CD4-positive, alpha-beta T cell treated with Interleukin-12 subunit alpha and Interleukin-12 subunit beta, for 1 hour (primary cell): Measurements from ENCODE around the gene PRPF8.
"Not testable (repeated sequence)": the region's sequence is repeated elsewhere in the genome, so short reads cannot be mapped to it uniquely, and the experiment has no call there.

Source experiments
- DNase-seq: peaks from one replicate; pipeline ENCODE4 v3.0.0-alpha.2; 2020

Gene PRPF8

DNA sequence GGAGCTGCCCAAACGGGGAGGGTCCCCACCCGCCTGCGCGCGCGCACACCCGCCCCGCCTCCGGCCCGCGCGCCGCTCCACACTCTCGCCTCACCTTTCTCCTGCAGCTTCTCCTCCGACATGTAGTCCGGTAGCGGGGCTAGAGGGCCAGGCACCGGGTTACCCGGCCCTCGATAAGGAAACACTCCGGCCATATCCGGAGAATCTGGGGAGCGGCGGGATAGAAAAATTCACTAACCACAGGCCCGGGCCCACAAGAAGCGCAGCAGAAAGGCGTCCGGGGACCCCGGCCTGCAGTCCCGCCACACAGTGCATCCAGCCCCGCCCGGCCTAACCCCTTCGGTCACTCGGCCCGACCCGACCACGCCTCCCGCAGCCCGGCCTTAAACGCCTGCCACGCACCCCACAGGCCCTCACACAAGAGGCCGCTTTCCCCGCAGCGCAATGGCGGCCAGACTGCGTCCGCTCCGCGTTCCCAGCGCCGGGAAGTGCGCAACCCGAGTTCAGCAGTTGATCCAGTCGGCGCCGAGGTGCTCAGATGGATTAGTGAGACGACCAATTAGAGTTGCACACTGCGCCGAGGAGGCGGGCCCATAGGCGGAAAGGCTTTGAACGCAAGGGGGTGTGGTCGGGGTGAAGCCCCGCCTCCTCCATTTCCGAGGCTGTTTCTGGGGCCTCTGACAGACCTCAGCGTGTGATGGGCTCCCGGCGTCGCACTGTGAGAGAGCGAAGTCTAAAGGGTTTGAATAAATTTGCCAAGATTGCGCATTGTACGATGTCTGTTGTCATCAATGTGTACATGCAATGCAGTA lies at the start of gene PRPF8:
TSS of gene PRPF8 (minus strand) at position 490 of the 812 bp plus-strand sequence. CDS start at position 194, 296 bp downstream.
- DNase-seq: peak; percentile 99

DNA sequence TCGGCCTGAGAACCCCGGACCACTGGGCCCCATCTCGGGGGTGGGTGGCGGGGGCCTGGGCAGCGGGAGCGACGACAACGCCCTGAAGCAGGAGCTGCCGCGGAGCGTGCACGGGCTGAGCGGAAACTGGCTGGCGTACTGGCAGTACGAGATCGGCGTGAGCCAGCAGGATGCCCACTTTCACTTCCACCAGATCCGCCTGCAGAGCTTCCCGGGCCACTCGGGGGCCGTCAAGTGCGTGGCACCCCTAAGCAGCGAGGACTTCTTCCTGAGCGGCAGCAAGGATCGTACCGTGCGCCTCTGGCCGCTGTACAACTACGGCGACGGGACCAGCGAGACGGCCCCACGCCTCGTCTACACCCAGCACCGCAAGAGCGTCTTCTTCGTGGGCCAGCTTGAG lies 49.1 kb upstream of the PRPF8 start:
- no peak for DNase-seq

DNA sequence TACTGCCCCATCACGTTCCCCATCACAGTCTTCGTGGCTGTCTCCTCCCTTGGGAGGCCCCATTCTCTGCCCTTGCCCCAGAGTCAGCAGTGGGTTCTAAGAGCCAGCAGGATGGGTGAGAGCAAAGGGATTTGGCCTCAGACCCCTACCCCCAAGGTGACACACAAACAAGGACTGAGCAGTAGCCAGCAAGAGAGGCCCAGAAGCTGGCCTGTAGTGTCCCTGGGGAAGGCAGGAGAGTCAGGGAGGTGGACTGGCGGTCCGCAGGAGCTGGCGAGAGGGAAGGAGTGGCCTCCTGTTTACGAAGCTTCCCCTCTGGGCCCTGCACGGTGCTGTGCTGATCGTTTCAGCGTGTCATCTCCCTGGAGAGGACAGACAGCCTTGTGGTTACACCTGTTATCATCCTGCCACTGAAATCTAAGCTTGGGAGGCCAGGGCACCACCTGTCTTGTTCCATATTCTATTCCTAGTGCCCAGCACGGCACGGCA lies 48.2 kb upstream of the PRPF8 start:
- no peak for DNase-seq

DNA sequence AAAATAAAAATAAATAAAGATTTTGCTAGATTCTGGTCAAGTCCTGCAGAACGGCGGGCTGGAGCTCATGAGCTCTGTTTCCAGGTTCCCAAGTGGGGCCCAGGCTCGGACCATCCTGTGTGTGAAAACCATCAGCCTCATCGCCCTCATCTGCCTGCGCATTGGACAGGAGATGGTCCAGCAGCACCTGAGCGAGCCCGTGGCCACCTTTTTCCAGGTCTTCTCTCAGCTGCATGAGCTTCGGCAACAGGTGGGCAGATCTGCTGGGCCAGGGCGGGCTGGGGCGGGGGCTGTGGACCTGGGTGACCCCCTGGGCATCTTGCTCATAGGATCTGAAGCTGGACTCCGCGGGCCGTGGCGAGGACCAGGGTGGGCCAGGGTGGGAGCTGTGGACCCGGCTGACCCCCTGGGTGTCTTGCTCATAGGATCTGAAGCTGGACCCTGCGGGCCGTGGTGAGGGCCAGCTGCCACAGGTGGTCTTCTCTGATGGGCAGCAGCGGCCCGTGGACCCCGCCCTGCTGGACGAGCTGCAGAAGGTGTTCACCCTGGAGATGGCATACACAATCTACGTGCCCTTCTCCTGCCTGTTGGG lies 47.7 kb upstream of the PRPF8 start:
- no peak for DNase-seq

DNA sequence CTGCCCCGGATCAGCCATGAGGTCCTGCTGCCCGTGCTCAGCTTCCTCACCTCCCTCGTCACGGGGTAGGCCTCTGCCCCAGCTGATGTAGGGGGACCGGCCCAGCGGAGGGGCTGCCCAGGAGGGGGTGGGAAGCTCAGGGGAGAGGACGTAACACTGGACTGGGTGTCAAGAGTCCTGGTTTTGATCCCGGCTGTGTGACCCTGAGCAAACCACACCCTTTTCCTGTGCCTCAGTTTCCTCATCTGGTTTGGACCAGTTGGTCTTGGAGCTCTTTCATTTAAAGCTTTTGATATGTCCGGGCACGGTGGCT lies 46.5 kb upstream of the PRPF8 start:
- no peak for DNase-seq

DNA sequence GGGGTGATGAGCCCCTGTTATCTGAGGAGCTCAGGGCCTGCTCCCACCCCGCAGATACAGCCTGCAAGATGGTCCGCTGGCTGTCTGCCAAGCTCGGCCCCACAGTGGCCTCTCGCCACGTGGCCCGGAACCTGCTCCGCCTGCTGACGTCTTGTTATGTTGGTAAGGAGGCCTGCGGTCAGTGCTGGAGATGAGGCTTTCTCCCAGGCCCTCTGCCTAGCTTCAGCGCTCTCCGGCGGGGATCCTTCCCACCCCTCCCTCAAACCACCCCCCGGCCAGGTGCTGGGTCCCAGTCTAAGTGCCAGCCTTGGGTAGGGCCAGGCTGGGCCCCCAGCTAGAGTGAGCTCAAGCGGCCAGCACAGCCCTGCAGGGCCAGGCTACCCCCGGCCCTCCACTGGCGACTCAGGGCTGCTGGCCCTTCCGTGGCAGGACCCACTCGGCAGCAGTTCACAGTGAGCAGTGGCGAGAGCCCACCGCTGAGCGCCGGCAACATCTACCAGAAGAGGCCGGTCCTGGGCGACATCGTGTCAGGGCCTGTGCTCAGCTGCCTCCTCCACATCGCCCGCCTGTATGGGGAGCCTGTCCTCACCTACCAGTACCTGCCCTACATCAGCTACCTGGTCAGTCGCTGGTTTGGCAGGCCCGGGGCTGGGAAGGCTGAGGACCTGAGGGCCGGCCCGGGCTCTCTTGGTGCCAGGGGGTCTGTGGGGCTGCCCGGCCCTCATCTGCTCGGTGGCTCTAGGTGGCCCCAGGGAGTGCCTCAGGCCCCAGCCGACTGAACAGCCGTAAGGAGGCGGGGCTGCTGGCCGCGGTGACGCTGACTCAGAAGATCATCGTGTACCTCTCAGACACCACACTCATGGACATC lies 45.9 kb upstream of the PRPF8 start:
- DNase-seq: no peak

DNA sequence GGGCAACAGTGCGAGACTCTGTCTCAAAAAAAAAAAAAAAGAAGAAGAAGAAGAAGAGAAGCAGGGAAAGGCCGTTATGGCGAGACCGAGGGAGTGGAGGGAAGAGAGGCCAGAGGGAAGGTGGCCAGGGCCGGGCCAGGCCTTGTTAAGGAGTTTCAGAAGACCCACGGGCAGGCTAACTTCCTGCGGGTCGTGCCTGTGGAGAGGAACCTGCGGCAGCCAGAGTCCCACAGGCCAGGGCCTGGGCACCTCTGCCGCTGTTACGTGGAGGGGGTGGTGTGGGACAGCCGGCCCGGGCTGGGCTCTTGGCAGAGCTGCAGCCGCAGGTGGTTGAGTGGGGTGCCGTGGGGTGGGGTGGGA lies 45.3 kb upstream of the PRPF8 start:
- no peak for DNase-seq

DNA sequence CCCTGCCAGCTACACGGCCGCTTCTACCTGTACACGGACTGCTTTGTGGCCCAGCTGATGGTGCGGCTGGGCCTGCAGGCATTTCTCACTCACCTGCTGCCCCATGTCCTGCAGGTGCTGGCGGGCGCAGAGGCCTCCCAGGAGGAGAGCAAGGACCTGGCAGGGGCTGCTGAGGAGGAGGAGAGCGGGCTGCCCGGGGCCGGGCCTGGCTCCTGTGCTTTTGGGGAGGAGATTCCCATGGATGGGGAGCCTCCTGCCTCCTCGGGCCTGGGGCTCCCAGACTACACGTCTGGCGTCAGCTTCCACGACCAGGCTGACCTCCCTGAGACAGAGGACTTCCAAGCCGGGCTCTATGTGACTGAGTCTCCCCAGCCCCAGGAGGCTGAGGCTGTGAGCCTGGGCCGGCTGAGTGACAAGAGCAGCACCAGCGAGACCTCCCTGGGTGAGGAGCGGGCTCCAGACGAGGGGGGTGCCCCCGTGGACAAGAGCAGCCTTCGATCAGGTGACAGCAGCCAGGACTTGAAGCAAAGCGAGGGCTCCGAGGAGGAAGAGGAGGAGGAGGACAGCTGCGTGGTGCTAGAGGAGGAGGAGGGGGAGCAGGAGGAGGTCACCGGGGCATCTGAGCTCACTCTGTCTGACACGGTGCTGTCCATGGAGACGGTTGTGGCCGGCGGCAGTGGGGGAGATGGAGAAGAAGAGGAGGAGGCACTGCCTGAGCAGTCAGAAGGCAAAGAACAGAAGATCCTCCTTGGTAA lies 43.4 kb upstream of the PRPF8 start:
- DNase-seq: no peak

DNA sequence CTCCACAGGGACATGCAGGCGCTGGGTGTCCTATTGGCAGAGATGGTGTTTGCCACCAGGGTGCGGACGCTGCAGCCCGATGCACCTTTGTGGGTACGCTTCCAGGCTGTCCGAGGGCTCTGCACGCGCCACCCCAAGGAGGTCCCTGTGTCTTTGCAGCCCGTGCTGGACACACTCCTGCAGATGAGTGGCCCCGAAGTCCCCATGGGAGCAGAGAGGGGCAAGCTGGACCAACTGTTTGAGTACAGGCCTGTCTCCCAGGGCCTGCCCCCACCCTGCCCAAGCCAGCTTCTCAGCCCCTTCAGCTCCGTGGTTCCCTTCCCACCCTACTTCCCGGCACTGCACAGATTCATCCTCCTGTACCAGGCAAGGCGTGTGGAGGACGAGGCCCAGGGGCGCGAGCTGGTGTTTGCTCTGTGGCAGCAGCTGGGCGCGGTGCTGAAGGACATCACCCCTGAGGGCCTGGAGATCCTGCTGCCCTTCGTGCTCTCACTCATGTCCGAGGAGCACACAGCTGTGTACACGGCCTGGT lies 42.7 kb upstream of the PRPF8 start:
- DNase-seq: no peak

DNA sequence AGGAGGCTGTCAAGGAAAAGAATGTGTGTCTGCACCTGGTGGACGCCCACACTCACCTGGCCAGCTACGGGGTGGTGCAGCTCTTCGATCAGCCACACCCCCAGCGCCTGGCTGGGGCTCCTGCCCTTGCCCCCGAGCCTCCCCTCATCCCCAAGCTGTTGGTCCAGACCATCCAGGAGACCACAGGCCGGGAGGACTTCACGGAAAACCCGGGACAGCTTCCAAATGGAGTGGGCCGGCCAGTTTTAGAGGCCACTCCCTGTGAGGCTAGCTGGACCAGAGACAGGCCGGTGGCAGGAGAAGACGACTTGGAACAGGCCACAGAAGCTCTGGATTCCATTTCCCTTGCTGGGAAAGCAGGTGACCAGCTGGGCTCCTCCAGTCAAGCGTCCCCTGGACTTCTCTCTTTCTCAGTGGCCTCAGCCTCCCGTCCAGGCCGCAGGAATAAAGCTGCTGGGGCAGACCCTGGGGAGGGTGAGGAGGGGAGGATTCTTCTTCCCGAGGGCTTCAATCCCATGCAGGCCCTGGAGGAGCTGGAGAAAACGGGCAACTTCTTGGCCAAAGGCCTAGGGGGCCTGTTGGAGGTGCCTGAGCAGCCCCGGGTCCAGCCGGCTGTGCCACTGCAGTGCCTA lies 42.1 kb upstream of the PRPF8 start:
- DNase-seq: no peak

DNA sequence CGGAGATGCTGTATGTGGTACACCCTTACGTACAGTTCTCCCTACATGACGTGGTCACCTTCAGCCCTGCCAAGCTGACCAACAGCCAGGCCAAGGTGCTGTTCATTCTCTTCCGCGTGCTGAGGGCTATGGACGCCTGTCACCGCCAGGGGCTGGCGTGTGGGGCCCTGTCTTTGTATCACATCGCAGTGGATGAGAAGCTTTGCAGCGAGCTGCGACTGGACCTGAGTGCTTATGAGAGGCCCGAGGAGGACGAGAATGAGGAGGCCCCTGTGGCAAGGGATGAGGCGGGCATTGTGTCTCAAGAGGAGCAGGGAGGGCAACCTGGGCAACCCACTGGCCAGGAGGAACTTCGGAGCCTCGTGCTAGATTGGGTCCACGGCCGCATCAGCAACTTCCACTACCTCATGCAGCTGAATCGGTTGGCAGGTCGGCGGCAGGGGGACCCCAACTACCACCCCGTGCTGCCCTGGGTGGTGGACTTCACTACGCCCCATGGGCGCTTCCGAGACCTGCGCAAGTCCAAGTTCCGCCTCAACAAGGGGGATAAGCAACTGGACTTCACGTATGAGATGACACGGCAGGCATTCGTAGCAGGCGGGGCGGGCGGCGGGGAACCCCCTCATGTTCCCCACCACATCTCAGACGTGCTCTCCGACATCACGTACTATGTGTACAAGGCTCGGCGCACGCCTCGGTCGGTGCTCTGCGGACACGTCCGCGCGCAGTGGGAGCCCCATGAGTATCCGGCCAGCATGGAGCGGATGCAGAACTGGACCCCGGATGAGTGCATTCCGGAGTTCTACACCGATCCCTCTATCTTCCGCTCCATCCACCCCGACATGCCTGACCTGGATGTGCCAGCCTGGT lies 41.2 kb upstream of the PRPF8 start:
- DNase-seq: no peak

DNA sequence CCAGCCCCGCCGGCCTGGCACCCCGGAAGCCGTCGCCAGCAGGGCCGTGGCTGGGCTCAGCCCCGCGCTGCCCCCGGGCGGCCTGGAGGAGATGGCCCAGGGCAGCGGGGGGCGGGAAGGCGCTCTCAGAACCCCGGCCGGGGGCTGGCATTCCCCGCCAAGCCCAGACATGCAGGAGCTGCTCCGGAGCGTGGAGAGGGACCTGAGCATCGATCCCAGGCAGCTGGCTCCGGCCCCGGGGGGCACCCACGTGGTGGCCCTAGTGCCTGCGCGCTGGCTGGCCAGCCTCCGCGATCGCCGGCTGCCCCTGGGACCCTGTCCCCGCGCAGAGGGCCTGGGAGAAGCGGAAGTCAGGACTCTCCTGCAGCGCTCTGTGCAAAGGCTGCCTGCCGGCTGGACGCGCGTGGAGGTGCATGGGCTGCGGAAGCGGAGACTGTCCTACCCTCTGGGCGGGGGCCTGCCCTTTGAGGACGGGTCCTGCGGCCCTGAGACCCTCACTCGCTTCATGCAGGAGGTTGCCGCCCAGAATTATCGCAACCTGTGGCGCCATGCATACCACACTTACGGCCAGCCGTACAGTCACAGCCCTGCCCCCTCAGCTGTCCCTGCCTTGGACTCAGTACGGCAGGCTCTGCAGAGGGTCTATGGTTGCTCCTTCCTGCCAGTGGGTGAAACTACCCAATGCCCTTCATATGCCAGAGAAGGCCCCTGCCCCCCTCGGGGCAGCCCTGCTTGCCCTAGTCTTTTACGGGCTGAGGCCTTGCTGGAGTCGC lies 40.4 kb upstream of the PRPF8 start:
- DNase-seq: no peak

DNA sequence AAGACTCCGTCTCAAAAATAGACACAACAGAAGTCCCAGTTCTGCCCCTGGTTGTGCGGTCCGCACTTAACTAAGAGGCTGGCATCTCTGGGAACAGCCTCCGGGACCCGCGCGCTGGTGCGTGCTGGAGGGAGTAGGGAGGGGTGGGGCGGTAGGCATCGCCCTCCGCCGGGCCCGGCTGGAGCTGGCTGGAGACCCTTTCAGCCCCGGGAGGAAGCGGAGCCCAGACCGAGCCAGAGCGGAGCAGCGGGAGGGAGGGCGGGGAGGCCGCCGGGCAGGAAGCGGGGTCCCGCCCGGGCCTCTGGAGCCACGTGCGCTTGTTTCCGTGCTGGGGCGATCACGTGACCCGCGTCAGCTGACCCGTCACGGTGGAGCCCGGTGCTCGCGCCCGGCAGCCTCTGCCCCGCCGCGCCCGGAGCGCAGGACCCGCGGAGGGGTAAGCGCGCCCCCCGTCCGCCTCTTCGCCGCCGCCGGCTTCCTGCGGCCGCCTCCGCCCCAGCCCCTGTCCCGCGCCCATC lies 39.7 kb upstream of the PRPF8 start, which contains the start of gene WDR81:
TSS of gene WDR81 (plus strand) at position 354 of the 518 bp plus-strand sequence. CDS start 256 bp downstream, outside the sequence.
- DNase-seq: peak; percentile 86

DNA sequence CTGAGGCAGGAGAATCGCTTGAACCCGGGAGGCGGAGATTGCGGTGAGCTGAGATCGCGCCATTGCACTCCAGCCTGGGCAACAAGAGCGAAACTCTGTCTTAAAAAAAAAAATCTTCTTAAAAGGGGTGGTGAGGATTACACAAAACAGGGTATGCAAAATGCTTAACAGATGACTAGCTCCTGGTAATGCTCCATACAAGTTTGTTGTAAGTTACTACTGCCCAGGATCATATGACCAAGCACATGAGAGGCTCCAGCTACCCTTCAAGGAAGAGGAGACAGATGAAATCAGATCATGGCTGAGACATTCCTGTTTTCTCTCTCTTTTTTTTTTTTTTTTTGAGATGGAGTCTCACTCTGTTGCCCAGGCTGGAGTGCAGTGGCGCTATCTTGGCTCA lies 37.4 kb upstream of the PRPF8 start:
- not testable (repeated sequence) for DNase-seq

DNA sequence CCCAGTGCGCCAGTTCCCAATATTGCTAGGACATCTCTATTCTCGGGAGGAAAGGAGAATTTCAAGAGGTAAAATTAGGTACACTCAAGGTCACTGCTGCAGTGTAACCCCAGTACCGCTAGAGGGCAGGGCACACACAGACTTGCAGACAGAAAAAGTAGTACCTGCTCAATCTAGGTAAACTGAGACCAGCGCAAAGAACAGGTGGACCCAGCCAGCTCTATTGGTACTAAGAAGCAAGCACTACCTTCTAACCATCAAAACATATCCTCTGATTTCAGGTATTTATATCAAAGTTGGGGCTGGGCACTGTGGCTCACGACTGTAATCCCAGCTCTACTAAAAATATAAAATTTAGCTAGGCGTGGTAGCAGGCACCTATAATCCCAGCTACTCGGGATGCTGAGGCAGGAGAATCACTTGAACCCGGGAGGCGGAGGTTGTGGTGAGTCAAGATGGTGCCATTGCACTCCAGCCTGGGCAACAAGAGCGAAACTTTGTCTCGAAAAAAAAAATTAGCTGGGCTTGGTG lies 36.3 kb upstream of the PRPF8 start:
- peak; percentile 74 for DNase-seq

DNA sequence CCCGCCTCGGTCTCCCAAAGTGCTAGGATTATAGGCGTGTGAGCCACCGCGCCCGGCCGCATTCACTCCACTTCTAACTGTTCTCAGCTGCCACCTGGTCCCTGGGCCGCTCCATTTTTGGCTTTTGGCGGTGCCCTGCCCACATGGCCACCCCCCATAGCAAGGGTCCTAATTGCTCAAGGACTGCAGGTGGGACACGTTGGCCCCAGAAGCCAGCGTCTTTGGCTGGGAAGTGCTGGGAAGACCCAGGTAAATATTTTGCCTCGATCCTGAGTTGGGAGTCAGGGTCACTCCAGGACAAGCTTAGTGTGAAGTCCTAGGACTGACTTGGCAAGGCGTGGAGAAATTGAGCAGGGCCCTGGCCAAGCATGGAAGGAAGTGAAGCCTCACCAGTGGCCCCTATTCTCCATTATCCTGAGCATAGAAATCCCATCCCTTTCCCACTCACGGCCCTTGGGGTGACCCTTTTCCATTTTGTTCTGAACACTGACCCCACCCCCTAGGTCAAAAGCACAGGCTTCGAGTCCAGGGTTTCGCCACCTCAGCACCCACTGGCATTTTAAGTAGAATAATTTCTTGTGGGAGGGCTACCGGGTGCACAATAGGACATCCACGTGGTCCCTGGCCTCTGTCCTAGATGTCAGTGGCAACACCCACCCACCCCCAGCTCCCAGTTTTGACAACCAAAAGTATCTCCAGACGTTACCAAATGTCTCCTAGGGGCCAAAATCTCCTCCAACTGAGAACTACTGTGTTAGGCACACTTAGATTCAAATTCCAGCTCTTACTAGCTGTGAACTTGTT lies 33.9 kb upstream of the PRPF8 start:
- DNase-seq: no peak

DNA sequence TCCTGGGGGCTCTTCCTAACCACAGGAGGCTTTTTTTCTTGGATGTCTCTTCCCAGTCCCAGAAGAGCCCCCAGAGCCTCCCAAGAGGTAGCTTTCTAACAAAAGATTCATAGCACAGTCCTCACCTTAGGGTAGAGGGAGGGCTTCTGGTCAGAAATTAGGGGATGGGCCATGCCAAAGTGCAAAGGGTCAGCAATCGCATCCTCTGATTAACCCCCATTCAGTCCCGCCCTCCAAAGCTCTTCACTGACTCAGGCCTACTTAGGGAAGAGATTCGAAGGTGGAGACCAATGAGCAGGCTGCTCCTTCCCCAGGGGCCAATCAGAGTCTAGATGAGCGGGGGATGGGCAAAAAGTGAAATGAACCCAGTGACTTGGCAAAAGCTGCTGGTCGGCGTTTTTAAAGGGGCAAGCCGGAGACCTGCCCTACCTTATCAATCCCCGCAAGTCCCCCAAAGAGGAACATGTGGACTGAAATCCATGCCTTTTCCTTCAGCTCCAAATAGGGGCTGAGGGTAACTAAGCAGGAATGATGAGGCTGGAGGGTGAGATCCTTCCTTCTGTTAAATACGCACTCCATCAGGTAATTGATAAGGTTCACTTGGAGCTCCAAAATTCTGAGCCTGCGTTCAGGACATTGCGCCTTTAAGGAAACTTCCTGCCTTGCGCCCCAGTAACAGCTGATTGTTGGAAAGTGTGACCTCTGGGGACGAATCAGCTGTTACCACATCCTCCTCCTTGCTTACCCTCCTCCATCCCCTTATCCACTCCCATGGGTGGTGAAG lies 32.4 kb upstream of the PRPF8 start:
- peak; percentile 89 for DNase-seq
